WERI-Rb-1 (cell line): ENCODE data around the gene PSMD4.

ENCODE experiments used
- DNase-seq: peaks from one replicate; pipeline ENCODE4 v3.0.0-alpha.2; 2020
- H3K27ac ChIP-seq: fragments of 250-450 bp; sonication (Bioruptor Pico); 2 replicates; pipeline ENCODE4 v1.5.1; 2020; ENCODE audit warnings: mild to moderate bottlenecking, moderate library complexity
- H3K27me3 ChIP-seq: fragments of 250-450 bp; sonication (Bioruptor Pico); 2 replicates; pipeline ENCODE4 v1.5.1; 2021; ENCODE audit warnings: mild to moderate bottlenecking, low read depth, moderate library complexity; ENCODE audit not compliant: insufficient read depth, severe bottlenecking
- H3K36me3 ChIP-seq: fragments of 250-450 bp; sonication (Bioruptor Pico); 2 replicates; pipeline ENCODE4 v1.5.1; 2020; ENCODE audit warnings: mild to moderate bottlenecking, moderate library complexity
- H3K4me3 ChIP-seq: 2 replicates; pipeline ENCODE4 v1.5.1; 2011; ENCODE audit warnings: low read depth, mild to moderate bottlenecking, control low read depth, low read length
- H3K9me3 ChIP-seq: fragments of 250-450 bp; sonication (Bioruptor Pico); 2 replicates; pipeline ENCODE4 v1.5.1; 2021; ENCODE audit warnings: mild to moderate bottlenecking, moderate library complexity; ENCODE audit not compliant: severe bottlenecking
- CTCF ChIP-seq: IDR thresholded peaks from 2 replicates; pipeline ENCODE4 v1.5.1; 2011; ENCODE audit warnings: low read depth, mild to moderate bottlenecking, control low read depth, inconsistent platforms, low read length

Gene PSMD4

GRCh38 chr1:151309811-151310323, 55.3 kb downstream of the PSMD4 start:
- Histone ChIP-seq H3K4me3 (no peak overlapping the region), H3K27ac (no peak overlapping the region), H3K9me3 (no peaks in the 10 kb centered on the region), H3K36me3 (peaks cover 98% of the 10 kb centered on the region), H3K27me3 (no peaks in the 10 kb centered on the region)
- TF ChIP-seq CTCF, result no peak
- DNase-seq, result peak; percentile 54

GRCh38 chr1:151311011-151311410, 56.5 kb downstream of the PSMD4 start:
- DNase-seq, result no peak
- Histone ChIP-seq H3K27ac (no peak overlapping the region), H3K9me3 (no peaks in the 10 kb centered on the region), H3K4me3 (no peak overlapping the region), H3K27me3 (no peaks in the 10 kb centered on the region), H3K36me3 (peaks cover 98% of the 10 kb centered on the region)
- TF ChIP-seq CTCF, result no peak

GRCh38 chr1:151311589-151312331, 57.2 kb downstream of the PSMD4 start:
- no peak overlapping the region for H3K4me3 ChIP-seq
- no peak for DNase-seq
- H3K9me3 ChIP-seq, result no peaks in the 10 kb centered on the region
- no peak for TF ChIP-seq CTCF
- peaks cover 98% of the 10 kb centered on the region for H3K36me3 ChIP-seq
- H3K27me3 ChIP-seq, result no peaks in the 10 kb centered on the region
- no peak overlapping the region for H3K27ac ChIP-seq

GRCh38 chr1:151312411-151312810, 57.9 kb downstream of the PSMD4 start:
- Histone ChIP-seq H3K27me3 (no peaks in the 10 kb centered on the region), H3K4me3 (no peak overlapping the region), H3K27ac (no peak overlapping the region), H3K9me3 (no peaks in the 10 kb centered on the region), H3K36me3 (peaks cover 98% of the 10 kb centered on the region)
- DNase-seq, result no peak
- TF ChIP-seq CTCF, result no peak

- Histone ChIP-seq H3K27me3 (no peaks in the 10 kb centered on the region), H3K4me3 (no peak overlapping the region), H3K27ac (no peak overlapping the region), H3K36me3 (peaks cover 98% of the 10 kb centered on the region), H3K9me3 (no peaks in the 10 kb centered on the region)
- TF ChIP-seq CTCF, result no peak
- no peak for DNase-seq
Measured at GRCh38 chr1:151312826-151313225, 58.3 kb downstream of the PSMD4 start.

- no peak for DNase-seq
- Histone ChIP-seq H3K36me3 (peaks cover 98% of the 10 kb centered on the region), H3K27ac (no peak overlapping the region), H3K27me3 (no peaks in the 10 kb centered on the region), H3K9me3 (no peaks in the 10 kb centered on the region), H3K4me3 (no peak overlapping the region)
- TF ChIP-seq CTCF, result no peak
Measured at GRCh38 chr1:151313501-151313900, 59.0 kb downstream of the PSMD4 start.
